Hepatocyte (in vitro differentiated cells): ENCODE results near the gene SPSB4.

ENCODE experiments used
- CTCF ChIP-seq: fragments of 200-600 bp; sonication (generic); IDR thresholded peaks from 2 replicates; pipeline ENCODE4 v1.5.1; 2016; ENCODE audit warnings: antibody characterized with exemption, mild to moderate bottlenecking; ENCODE audit not compliant: poor library complexity
- EZH2 ChIP-seq: fragments of 200-600 bp; sonication (generic); IDR thresholded peaks from 2 replicates; pipeline ENCODE4 v1.6.1; 2016; ENCODE audit warnings: antibody characterized with exemption, mild to moderate bottlenecking, borderline replicate concordance

GRCh38 chr3:141015481-141015880 lies 35.7 kb upstream of the SPSB4 start:
- TF ChIP-seq CTCF, result no peak
- no peak for TF ChIP-seq EZH2
